ELF-1 (cell line): ENCODE measurements around the gene NPHP1.
A peak's percentile ranks its signal among the peaks of the same experiment; 100 is the strongest.
"Not testable (repeated sequence)": the region's sequence is repeated elsewhere in the genome, so short reads cannot be mapped to it uniquely, and the experiment has no call there.

ENCODE experiments used
- DNase-seq: peaks from one replicate; pipeline ENCODE4 v3.0.0-alpha.2; 2016; ENCODE audit warnings: low read depth, low spot score

The NPHP1 gene

GRCh38 chr2:110126906-110127305 is 77.9 kb downstream of the NPHP1 start:
- no peak for DNase-seq

DNA sequence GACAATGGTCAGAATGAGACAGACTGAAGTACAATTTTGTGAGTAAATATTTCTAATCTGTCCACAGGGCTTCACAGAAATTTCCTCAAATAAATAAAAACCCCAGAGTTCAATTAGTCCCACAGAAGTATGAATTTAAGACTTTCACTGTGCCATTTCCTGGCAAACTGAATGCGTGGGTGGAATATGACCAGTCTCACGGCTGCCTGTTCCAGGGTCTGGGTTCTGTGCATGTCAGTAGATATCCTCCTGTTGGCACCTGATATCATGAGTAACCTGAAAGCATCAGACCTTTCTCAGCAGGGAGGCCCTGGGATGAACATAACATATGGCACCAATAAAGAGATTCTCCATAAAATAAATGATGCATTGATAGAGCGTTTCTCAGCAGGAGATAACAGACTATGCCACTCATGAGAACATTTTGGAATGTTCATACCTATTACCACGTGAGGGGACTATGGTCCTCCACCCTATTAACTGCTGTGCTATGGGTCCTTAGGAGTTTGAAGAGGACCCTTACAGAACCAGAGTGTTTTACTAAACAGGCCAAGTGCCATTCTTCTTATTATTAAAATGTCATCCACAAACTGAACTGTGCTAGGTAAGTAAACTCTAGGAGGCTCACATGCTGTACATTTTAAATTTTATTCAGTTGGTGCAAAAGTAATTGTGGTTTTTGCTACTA is 78.6 kb downstream of the NPHP1 start:
- DNase-seq: no peak

DNA sequence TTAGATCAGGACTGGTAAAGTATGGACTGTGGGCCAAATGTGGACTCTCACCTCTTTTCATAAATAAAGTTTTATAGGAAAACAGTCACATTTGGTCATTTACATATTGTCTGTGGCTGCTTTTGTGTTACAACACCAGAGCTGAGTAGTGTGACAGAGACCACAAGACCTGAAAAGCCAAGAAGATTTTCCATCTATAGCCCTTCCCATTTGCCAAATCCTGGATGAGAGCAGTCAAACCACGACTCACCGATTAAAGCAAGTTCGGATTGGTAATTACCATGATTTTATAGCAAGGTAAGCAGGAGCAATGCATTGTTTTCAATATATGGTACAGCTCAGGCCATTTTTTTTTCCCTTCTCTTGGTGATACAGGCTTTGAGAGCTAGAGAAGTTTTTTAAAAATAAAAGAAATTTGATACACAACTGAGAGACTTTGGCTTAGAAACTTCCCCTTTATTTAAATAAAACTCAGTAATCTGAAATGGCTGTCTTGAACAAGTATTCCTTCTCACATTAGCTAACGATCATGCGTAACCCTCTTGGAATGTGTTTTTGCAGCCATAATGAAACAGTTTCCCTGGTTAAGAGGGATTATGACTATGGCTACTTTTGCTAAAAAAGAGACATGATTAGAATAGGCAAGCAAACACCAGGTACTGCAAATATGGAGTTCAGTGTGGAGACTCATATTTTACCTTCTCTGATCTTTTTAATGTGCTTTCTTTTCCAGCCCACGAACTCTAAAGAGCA is 79.7 kb downstream of the NPHP1 start:
- no peak for DNase-seq

DNA sequence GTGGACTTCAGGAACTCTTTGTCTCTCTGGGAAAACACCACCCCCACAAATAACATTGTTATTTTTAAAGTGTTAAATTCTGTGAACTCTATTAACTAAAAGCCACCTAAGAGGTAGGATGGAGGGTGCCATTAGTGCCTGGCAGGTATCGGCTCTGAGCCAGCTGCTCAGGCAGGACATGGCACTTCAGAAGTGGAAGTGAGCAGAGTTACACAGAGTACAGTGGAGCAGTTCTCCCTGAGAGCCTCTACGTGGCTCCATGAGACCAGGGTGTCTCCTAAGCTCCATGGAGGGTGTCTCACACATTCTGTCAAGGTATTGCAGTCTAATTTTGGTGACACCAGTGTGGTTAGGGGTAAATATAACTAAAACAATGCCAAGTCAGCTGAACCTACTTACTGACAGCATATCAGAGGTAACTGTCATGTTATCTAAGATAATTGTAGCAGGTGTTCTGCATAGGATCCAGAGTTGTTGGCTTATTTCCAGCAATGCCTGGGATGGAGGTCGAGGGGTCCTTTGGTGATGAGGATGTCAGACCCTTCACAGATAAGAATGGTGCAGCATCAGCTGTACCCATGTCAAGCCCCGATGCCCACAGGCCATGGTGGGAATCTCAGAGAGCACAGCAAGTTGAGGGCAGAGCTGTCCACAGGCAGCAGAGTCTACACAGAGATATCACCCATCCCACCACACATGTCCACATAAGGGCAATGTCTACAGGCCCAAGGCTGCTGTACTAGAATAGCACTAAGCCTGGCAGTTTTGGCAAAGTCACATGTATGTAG is 80.6 kb downstream of the NPHP1 start:
- DNase-seq: no peak

DNA sequence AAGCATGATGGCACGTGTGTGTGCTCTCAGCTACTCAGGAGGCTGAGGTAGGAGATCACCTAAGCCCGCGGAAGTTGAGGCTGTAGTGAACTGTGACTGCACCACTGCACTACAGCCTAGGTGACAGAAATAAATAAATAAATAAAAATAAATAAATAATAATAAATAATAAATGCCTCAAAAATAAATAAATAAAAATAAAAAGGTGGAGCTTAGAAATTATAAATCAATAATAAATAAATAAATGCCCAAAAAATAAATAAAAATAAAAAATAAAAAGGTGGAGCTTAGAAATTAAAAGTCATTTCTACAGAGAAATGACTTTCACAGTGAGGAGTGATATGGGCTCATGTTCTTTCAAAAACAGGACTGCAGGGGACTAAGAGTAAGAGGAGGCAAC is 83.2 kb downstream of the NPHP1 start:
- no peak for DNase-seq

GRCh38 chr2:110121052-110121334 is 83.8 kb downstream of the NPHP1 start:
- DNase-seq: no peak

- no peak for DNase-seq
Measured at GRCh38 chr2:110120171-110121051, 84.4 kb downstream of the NPHP1 start.

GRCh38 chr2:110116033-110116710 is 88.6 kb downstream of the NPHP1 start:
- DNase-seq: peak; percentile 59

DNA sequence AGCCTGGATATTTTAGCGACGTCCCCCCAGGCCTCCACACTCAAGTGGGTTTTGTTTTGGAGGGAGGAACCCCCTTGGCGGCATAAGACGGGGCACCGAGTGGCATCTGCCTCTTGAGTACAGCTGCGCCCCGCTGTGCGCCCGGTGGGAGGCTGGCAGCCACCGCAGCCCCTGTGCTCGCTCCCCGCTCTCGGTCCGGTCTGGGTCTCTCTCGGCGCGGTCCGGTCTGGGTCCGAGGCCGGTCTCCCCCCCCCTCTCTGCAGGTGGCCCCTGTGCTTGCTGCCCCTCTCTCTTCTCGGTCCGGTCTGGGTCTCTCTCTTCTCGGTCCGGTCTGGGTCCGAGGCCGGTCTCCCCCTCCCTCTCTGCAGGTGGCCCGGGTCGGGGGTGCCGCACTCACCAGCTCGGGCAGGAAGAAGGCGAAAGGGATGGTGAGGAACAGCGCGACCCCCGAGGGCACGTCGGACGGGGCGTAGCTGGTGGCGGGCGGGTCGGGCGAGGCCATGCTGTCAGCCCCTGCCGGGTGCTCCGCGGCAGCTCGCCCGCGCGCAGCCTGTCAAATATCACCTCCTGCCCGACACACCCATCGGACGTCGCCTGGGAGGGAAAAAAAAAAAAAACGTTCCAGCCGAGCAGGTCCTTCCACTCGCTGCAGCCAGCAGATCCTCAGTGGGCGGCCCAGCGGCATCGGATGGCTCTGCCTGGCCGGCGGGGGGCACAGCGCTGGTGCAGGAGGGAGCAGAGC is 89.4 kb downstream of the NPHP1 start, which contains the start of gene MALL:
Gene MALL (minus strand): TSS at position 532 of the 742 bp plus-strand sequence. CDS start 30 bp downstream, at position 502.
- peak; percentile 82 for DNase-seq

DNA sequence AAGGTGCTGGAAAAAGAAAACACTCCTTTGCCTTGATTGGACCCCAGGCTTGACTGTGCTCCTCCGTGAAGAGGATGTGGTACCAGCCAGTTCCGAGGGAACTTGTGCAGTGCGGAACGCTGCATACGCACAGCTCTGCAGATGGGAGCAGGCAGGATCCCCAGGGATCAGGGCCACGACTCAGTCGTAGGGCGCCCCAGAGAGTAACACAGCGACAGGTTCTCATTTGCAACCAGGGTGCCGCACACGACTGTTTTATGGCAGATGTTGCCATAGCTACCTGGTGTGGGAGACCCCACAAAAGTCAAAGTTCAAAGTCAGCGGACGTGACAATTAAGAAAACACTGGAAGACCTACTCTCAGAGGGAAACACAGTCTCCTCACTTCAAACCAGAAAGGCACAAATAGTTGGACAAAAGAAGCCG is 90.0 kb downstream of the NPHP1 start:
- DNase-seq: no peak

GRCh38 chr2:110113961-110114591 is 90.7 kb downstream of the NPHP1 start:
- DNase-seq: no peak

GRCh38 chr2:110108291-110108690 is 96.5 kb downstream of the NPHP1 start:
- DNase-seq: not testable (repeated sequence)

DNA sequence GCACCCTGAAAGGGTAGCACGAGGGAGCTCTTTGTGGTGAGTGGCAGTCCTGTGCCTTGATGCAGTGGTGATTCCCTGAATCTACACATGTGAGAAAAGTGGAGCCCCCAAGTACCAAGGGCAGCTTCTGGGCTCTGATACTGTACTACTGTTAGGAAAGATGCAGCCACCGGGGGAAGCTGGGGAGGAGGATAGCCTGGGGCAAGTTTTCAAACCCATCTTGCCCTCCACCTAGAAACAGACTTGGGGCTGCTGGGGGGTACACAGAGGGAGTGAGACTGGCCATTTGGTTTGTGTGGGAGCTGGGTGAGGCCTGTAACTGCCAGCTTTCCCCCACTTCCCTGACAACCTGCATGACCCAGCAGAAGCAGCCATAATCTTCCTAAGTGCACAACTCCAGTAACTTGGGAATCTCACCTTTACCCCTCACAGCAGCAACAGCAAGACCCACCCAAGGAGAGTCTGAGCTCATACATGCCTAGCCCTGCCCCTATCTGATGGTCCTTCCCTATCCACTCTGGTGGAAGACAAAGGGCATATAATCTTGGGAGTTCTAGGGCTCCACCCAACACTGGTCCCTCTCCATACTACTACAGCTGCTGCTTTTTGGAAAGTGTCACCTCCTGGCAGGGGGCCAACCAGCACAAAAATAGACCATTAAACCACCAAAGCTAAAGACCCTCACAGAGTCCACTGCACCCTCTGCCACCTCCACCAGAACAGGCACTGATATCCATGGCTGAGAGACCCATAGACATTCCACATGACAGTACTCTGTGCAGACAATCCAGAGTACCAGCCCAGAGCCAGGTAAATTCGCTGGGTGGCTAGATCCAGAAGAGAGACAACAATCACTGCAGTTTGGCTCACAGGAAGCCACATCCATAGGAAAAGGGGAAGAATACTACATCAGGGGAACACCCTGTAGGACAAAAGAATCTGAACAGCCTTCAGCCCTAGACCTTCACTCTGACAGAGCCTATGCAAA is 97.4 kb downstream of the NPHP1 start:
- DNase-seq: no peak

- no peak for DNase-seq
Measured at GRCh38 chr2:110106642-110107041, 98.2 kb downstream of the NPHP1 start.

DNA sequence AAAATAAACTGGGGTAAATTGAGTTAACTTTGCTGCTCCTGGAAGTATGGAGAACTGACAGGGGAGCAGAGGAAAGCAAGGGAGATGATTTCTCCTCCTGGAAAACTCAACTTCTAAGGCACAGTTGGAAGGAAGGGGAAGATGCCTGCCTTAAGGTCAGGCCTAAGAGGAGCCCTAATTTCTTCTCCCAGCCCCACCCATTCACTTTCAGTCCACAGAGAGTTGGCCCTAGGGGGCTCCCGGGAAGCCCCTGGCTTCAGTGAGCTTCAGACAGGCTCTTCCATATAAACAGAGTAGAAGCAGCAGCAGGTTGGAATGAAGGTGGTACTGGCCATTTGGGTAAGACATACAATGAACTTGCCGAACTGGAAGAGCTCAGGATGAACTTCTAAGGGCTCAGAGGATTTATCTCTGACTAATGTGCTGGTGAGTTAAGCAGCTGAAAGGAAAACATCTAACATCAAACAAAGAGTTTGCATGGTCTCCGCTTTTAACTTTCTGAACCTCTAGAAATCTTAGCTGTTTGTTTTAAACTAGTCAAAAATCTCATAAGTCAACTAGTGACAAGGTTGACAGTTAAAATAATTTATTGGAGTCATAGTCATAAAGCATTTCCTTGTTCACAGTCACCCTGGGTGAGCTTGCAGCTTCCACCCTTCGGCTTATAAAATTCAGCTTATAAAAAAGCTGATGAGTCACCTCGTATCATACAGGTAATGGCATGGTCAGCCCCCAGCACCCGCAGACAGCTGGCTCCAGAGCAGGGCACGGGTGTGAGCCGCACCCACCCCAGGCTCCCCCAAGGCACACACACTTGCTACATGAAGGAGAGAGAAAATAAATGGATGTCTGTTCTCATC is 99.0 kb downstream of the NPHP1 start:
- DNase-seq: no peak

- DNase-seq: no peak
Measured at GRCh38 chr2:110105183-110105582, 99.6 kb downstream of the NPHP1 start.

DNA sequence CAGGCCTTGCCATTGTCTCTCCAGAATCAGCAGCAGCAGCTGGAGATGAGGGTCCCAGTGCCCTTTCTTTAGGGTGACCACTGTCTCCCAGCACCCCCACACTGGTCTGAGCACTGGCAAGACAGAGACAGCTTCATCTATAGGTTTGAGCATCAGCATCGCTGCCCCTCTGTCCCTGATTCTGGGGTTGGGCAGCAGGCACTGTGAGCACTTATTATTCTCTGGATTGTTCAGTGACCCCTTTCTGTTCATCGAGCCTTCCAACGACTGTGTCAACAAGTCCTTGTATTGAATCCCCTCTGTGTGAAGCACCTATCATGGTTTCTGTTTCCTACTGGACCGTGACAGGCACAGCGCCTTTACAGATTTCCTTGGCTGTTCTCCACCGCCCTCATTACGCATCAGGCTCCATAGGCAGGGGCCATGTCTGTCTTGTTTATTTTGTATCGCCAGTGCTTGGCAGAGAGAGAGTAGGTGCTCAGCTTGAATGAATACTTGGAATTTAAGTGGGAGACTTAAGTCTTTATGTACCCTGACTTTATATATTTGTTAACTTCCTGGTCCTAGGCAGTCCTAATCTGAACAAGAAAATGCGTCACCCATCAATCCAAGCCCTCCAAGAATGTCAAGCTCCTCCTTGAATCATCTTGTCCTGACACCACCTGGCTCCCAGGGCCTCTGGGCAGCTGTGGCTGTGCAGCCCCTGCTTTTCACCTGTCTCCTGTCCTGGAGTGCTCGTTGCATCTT is 100.6 kb downstream of the NPHP1 start:
- DNase-seq: no peak
